Right atrium auricular region (tissue), 2 donors: ENCODE data around the gene POLR2C. TPM values are rescaled to one million over a fixed set of nuclear protein-coding genes. Genes with fewer than 3 reads are reported as not detected.
"Not testable (repeated sequence)": the region's sequence is repeated elsewhere in the genome, so short reads cannot be mapped to it uniquely, and the experiment has no call there.

Experiments used
- DNase-seq: peaks from one replicate; pipeline ENCODE4 v3.0.0-alpha.2; 2019; ENCODE audit warnings: low spot score
- H3K27ac ChIP-seq, 2 donors: fragments of 200-600 bp; sonication (generic); 1 replicate in 1 of 2; 2 replicates in 1 of 2; pipeline ENCODE4 v1.5.1; 2016 to 2019
- H3K27me3 ChIP-seq, 2 donors: fragments of 200-600 bp; sonication (generic); one replicate each; pipeline versions ENCODE4 v1.5.1 to v1.6.0; 2017 to 2019
- H3K36me3 ChIP-seq: fragments of 200-600 bp; sonication (generic); one replicate; pipeline ENCODE4 v1.5.1; 2016
- H3K4me1 ChIP-seq, 2 donors: fragments of 200-600 bp; sonication (generic); one replicate each; pipeline versions ENCODE4 v1.5.1 to v1.6.0; 2017 to 2019
- H3K4me3 ChIP-seq, 2 donors: fragments of 200-600 bp; sonication (generic); 1 replicate in 1 of 2; 2 replicates in 1 of 2; pipeline ENCODE4 v1.5.1; 2017 to 2019; ENCODE audit warnings: mild to moderate bottlenecking in 1 of 2, moderate library complexity in 1 of 2
- H3K9me3 ChIP-seq, 2 donors: fragments of 200-600 bp; sonication (generic); one replicate each; pipeline ENCODE4 v1.5.1; 2019
- total RNA-seq, 2 donors: library from RNA; depleted of rRNA; stranded (reverse); fragments of >200 nt; gene quantifications; one replicate each; pipeline ENCODE4 v1.1.0, GENCODE V29; 2016
- TF ChIP-seq, protein P1 (sequence below), 2 donors: fragments of 200-600 bp; sonication (generic); IDR thresholded peaks; one replicate each; pipeline ENCODE4 v1.5.1; 2019; ENCODE audit warnings: antibody characterized with exemption in 2 of 2

Gene POLR2C
- total RNA-seq, 2 donors from 2014 or later, result 76.8 to 86.3 TPM

- Histone ChIP-seq H3K4me1 (peaks cover 0 to 21% of the 10 kb centered on the region in 2 donors), H3K36me3 (no peaks in the 10 kb centered on the region), H3K4me3 (peak overlapping the region; percentile 70 to 76), H3K27ac (peak overlapping the region; percentile 63), H3K27me3 (no peaks in the 10 kb centered on the region), H3K9me3 (no peaks in the 10 kb centered on the region)
- DNase-seq, result no peak
- TF ChIP-seq, protein P1, sequence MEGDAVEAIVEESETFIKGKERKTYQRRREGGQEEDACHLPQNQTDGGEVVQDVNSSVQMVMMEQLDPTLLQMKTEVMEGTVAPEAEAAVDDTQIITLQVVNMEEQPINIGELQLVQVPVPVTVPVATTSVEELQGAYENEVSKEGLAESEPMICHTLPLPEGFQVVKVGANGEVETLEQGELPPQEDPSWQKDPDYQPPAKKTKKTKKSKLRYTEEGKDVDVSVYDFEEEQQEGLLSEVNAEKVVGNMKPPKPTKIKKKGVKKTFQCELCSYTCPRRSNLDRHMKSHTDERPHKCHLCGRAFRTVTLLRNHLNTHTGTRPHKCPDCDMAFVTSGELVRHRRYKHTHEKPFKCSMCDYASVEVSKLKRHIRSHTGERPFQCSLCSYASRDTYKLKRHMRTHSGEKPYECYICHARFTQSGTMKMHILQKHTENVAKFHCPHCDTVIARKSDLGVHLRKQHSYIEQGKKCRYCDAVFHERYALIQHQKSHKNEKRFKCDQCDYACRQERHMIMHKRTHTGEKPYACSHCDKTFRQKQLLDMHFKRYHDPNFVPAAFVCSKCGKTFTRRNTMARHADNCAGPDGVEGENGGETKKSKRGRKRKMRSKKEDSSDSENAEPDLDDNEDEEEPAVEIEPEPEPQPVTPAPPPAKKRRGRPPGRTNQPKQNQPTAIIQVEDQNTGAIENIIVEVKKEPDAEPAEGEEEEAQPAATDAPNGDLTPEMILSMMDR (IDR thresholded peaks at IDR 0.05), result no peak
These were observed 24.7 kb downstream of the POLR2C start for GRCh38 chr16:57486858-57487834.

DNA sequence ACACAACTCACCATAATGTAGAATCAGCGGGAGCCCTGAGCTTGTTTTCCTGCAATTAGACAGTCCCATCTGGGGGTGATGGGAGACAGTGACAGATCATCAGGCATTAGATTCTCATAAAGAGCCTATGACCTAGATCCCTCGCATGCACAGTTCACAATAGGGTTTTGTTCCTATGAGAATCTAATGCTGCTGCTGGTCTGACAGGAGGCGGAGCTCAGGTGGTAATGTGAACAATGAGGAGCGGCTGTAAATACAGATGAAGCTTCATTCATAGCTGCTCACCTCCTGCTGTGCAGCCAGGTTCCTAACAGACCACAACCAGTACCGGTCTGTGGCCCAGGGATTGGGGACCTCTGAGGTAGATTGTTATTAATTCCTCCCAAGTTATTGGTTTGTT, 26.8 kb downstream of the POLR2C start:
- H3K27me3 ChIP-seq, result no peaks in the 10 kb centered on the region
- DNase-seq, result no peak
- H3K4me3 ChIP-seq, result no peak overlapping the region
- peaks cover 0 to 21% of the 10 kb centered on the region in 2 donors for H3K4me1 ChIP-seq
- H3K9me3 ChIP-seq, result no peaks in the 10 kb centered on the region
- no peak overlapping the region for H3K27ac ChIP-seq
- TF ChIP-seq, protein P1 (IDR thresholded peaks at IDR 0.05), result no peak
- no peaks in the 10 kb centered on the region for H3K36me3 ChIP-seq

GRCh38 chr16:57493767-57494166, 31.3 kb downstream of the POLR2C start:
- no peaks in the 10 kb centered on the region for H3K9me3 ChIP-seq
- no peaks in the 10 kb centered on the region for H3K27me3 ChIP-seq
- no peaks in the 10 kb centered on the region for H3K36me3 ChIP-seq
- no peaks in the 10 kb centered on the region for H3K4me1 ChIP-seq
- TF ChIP-seq, protein P1 (IDR thresholded peaks at IDR 0.05), result no peak
- no peak for DNase-seq
- no peak overlapping the region for H3K4me3 ChIP-seq
- H3K27ac ChIP-seq, result no peak overlapping the region

GRCh38 chr16:57497121-57497520, 34.6 kb downstream of the POLR2C start:
- Histone ChIP-seq H3K4me1 (no peaks in the 10 kb centered on the region), H3K27ac (no peak overlapping the region), H3K36me3 (no peaks in the 10 kb centered on the region), H3K9me3 (no peaks in the 10 kb centered on the region), H3K4me3 (no peak overlapping the region), H3K27me3 (no peaks in the 10 kb centered on the region)
- TF ChIP-seq, protein P1 (IDR thresholded peaks at IDR 0.05), result no peak
- DNase-seq, result no peak

DNA sequence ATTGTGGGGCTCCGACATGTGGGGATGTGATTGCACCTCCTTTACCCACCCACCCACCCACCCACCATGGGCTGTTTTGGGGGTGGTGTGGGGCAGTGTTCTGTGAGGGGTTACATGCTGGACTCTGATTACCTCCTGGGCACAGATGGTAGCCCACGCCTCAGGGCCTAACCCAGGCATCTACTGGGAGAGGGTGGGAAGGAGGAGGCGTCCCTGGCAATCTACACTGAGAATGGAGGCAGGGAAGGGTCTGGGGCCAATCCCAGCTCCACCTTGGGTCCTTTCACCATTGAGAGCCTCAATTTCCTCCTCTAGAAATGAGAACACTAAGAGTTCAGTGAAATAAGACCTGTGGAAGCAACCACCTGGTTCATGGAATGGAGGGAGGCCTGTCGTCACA, 35.6 kb downstream of the POLR2C start:
- TF ChIP-seq, protein P1 (IDR thresholded peaks at IDR 0.05), result no peak
- Histone ChIP-seq H3K27me3 (no peaks in the 10 kb centered on the region), H3K27ac (no peak overlapping the region), H3K36me3 (no peaks in the 10 kb centered on the region), H3K4me3 (no peak overlapping the region), H3K4me1 (no peaks in the 10 kb centered on the region), H3K9me3 (no peaks in the 10 kb centered on the region)
- DNase-seq, result no peak

DNA sequence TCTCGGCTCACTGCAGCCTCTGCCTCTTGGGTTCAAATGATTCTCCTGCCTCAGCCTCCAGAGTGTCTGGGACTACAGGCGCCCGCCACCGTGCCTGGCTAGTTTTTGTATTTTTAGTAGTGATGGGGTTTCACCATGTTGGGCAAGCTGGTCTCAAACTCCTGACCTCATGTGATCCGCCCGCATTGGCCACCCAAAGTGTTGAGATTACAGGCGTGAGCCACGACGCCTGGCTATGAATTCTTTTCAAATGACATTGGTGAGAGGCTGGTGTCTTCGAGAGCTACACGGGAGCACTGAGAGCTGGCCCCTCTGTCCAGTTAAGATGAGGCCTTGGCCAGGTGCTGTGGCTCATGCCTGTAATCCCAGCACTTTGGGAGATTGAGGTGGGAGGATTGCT, 37.5 kb downstream of the POLR2C start:
- not testable (repeated sequence) for H3K27ac ChIP-seq, H3K9me3 ChIP-seq, H3K27me3 ChIP-seq, H3K4me1 ChIP-seq, H3K36me3 ChIP-seq, H3K4me3 ChIP-seq, DNase-seq
